GM12874 (cell line): ENCODE results near the gene KXD1.

Experiments
- TF ChIP-seq, protein P1 (sequence below): IDR thresholded peaks from 2 replicates; pipeline ENCODE4 v1.5.1; 2011; ENCODE audit warnings: low read depth, mild to moderate bottlenecking, control low read depth, low read length, moderate library complexity; ENCODE audit not compliant: insufficient read depth

The KXD1 gene, protein sequence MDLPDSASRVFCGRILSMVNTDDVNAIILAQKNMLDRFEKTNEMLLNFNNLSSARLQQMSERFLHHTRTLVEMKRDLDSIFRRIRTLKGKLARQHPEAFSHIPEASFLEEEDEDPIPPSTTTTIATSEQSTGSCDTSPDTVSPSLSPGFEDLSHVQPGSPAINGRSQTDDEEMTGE

DNA sequence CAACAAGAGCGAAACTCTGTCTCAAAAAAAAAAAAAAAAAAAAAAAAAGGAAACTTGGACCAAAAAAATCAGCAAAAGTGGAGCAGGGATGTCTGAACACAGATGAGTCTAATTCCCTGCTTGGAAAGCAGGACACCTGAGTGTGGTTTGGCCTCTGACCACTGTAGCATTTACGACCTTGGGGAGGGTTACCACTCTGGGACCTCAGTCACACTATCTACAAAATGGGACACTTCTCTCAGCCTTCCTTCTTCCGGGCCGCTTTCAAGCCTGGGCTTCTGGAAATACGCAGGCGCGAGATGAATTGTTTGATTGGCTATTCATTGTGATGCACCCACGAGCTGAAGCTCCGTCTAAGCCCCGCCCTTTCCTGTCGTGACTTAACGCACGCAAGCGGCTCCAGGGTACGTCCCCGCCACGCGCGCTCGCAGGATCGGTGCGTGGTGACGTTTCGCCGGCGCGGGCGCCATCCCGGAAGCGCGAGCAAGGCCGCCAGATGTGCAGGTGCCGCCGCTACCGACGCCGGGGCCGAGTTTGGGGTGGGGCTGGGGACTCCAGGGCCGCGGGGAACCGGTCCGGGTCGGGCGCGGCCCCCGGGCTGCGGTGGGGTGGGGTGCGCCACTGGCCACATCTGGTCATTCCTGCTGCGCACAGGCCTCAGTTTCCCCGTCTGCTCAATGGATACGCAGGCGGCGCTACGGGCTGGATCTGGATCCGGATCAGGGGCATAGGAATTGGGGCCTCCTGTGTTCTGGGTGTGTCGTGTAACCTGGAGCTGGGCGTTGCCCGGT lies at the start of gene KXD1:
TSS of gene KXD1 (plus strand) at position 460 of the 791 bp plus-strand sequence. CDS start 4,187 bp downstream, outside the sequence.
- TF ChIP-seq, protein P1, sequence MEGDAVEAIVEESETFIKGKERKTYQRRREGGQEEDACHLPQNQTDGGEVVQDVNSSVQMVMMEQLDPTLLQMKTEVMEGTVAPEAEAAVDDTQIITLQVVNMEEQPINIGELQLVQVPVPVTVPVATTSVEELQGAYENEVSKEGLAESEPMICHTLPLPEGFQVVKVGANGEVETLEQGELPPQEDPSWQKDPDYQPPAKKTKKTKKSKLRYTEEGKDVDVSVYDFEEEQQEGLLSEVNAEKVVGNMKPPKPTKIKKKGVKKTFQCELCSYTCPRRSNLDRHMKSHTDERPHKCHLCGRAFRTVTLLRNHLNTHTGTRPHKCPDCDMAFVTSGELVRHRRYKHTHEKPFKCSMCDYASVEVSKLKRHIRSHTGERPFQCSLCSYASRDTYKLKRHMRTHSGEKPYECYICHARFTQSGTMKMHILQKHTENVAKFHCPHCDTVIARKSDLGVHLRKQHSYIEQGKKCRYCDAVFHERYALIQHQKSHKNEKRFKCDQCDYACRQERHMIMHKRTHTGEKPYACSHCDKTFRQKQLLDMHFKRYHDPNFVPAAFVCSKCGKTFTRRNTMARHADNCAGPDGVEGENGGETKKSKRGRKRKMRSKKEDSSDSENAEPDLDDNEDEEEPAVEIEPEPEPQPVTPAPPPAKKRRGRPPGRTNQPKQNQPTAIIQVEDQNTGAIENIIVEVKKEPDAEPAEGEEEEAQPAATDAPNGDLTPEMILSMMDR, result no peak

DNA sequence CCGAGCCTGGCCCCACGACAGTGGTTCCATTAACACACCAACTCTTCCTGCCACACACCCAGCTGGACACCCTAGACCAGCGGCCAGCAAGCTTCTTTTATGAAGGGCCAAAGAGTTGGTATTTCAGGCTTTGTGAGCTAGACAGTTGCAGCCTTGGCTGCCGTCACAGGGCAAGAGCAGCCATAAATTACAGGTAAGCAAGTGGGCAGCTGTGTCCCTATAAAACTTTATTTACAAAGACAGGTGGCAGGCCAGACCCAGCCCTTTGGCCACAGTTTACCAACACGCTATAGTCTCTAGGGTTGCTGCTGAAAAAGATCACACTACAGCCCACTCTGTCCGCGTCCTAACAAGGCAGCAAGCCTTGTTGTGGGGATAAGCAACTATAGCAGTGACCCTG lies 49.1 kb upstream of the KXD1 start:
- TF ChIP-seq, protein P1, result no peak

DNA sequence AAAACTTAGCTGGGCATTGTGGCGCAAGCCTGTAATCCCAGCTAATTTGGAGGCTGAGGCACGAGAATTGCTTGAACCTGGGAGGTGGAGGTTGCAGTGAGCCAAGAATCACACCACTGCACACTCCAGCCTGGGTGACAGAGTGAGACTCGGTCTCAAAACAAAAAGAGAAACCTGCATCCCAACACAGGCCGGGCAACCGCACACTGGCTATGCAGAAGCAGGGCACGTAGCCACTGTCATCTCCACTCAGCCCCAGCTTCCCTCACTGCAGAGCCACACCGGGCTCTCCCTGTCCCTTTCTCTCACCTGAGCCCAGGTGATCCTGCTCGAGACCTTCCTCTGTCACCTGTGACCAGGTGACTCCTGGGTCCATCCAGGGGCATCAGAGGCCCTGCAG lies 47.5 kb upstream of the KXD1 start:
- TF ChIP-seq, protein P1, result no peak

DNA sequence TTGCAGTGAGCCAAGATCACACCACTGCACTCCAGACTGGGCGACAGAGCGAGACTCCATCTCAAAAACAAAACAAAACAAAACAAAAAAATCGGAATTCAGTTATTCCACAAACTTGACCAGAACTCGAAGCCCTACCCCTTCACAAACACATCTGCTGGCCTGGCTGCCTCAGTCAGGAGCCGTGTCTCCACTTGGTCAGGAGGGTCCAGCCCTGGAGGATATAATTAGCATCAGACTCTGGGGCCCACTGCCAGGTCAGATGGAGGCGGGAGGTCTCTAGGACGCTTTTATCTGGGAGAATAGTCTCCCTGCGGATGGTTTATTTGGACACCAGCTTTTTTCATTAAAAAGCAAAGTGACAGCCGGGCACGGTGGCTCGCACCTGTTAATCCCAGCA lies 43.8 kb upstream of the KXD1 start:
- TF ChIP-seq, protein P1, result no peak

DNA sequence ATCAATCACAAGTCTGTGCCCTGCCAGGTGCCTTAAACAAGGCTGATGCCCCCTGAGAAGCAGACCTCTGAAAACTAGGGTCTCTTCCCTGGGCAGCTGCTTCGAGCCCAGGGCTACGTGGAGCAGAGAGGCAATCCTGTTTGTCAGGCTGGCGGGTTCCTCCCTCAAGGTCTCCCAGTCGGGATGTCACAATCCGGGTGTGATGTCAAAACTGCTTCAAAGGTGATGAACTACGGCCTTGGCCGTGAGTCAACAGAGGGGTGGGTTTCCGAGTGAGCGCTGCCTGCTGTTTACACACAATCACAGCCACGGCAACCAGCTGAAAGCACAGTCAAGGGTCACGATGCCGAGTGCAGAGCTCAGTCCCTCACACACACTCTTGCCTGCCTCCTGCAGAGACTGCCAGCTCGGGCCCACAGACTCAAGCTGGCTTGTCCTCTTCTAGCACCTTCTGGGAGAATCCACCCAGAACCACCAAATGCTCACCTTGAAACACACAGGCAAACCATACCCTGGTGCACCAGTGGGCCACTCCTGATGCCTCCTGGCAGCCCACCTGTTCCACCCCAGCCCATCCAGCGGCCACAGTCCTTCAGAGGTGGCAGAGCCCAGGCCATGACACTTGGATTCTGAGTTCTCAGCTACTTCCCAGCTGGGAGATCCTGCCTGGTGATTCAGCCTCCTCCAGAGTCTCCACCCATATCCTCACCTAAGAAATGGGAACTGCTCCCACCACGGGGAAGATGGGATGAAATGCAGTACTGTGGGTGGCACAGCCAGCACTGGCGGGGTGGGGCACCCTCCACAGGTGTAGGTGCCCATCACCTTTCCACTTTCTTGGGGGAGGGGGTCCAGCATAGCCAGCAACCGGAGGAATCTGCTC lies 42.6 kb upstream of the KXD1 start:
- TF ChIP-seq, protein P1, result no peak

DNA sequence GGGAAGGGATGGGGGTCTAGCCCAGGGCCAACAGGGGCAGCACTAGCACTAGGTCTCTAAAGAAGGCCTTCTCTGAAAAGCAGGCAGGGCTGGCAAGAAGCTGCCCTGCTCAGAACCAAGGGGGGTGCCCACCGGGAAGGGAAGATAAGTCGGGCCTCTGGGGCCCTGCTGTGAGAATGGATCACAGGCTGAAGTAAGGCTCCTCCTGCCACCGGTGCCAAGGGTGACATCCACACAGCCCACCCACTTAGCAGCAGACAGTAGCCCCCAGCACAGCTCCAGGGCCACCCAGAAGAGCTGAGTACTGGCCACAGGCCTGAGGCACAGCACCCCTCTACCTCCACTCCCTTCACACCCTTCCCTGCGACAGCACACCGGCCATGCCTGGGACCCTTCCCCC lies 41.7 kb upstream of the KXD1 start:
- TF ChIP-seq, protein P1, result no peak

DNA sequence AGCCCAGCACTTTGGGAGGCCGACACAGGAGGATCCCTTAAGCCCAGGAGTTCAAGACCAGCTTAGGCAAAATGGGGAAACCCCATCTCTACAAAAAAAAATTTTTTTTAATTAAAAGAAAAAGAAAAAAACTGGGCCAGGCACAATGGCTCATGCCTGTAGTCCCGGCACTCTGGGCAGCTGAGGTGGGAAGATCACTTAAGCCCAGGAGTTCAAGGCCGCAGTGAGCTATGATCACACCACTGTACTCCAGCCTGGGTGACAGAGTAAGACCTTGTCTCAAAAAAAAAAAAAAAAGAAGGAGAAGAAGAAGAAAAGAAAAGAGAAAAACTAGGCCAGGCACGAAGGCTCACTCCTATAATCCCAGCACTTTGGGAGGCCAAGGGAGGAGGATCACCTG lies 40.1 kb upstream of the KXD1 start:
- TF ChIP-seq, protein P1, result no peak
